Central memory CD8-positive, alpha-beta T cell (primary cell): ENCODE data around the gene UBE2U.
"Not testable (repeated sequence)": the region's sequence is repeated elsewhere in the genome, so short reads cannot be mapped to it uniquely, and the experiment has no call there.

ENCODE experiments used
- ATAC-seq: fragments of 150-1000 bp; cut with Tn5 transposase; replicated peaks from 2 replicates; pipeline ENCODE4 v1.10.0; 2022; ENCODE audit warnings: mild to moderate bottlenecking, moderate FRiP score, moderate number of reproducible peaks; ENCODE audit not compliant: poor library complexity, severe bottlenecking; ENCODE audit errors: extremely low read depth
- DNase-seq, 2 donors: peaks; one replicate each; pipeline ENCODE4 v3.0.0; 2021; ENCODE audit warnings: low spot score in 2 of 2
- H3K27ac Mint-ChIP-seq: one replicate; pipeline ENCODE4 v1.8.0; 2022; ENCODE audit warnings: low read depth, mild to moderate bottlenecking, moderate library complexity, mixed read lengths
- H3K27me3 Mint-ChIP-seq: one replicate; pipeline ENCODE4 v1.8.0; 2022; ENCODE audit warnings: mixed read lengths
- H3K36me3 Mint-ChIP-seq: one replicate; pipeline ENCODE4 v1.8.0; 2022; ENCODE audit warnings: mild to moderate bottlenecking, moderate library complexity, mixed read lengths; ENCODE audit not compliant: insufficient read depth
- H3K4me1 Mint-ChIP-seq: one replicate; pipeline ENCODE4 v1.8.0; 2022; ENCODE audit warnings: mixed read lengths
- H3K4me3 Mint-ChIP-seq: one replicate; pipeline ENCODE4 v1.8.0; 2022; ENCODE audit warnings: mild to moderate bottlenecking, moderate library complexity, mixed read lengths
- H3K9me3 Mint-ChIP-seq: one replicate; pipeline ENCODE4 v1.8.0; 2022; ENCODE audit warnings: mixed read lengths

UBE2U gene

GRCh38 chr1:64196074-64196870, 7.2 kb upstream of the UBE2U start:
- DNase-seq (no peak), ATAC-seq (no peak)
- H3K4me1 Mint-ChIP-seq, result no peaks in the 10 kb centered on the region
- peaks cover 2% of the 10 kb centered on the region for H3K36me3 Mint-ChIP-seq
- H3K27me3 Mint-ChIP-seq, result no peaks in the 10 kb centered on the region
- no peak overlapping the region for H3K4me3 Mint-ChIP-seq
- H3K9me3 Mint-ChIP-seq, result no peaks in the 10 kb centered on the region
- H3K27ac Mint-ChIP-seq, result no peak overlapping the region

- DNase-seq, result no peak
- Mint-ChIP-seq H3K27ac (no peak overlapping the region), H3K27me3 (peaks cover 2% of the 10 kb centered on the region), H3K4me3 (no peak overlapping the region), H3K9me3 (no peaks in the 10 kb centered on the region), H3K4me1 (no peaks in the 10 kb centered on the region), H3K36me3 (peaks cover 2% of the 10 kb centered on the region)
- ATAC-seq, result no peak
Observed at GRCh38 chr1:64197076-64197475, 6.3 kb upstream of the UBE2U start.

DNA sequence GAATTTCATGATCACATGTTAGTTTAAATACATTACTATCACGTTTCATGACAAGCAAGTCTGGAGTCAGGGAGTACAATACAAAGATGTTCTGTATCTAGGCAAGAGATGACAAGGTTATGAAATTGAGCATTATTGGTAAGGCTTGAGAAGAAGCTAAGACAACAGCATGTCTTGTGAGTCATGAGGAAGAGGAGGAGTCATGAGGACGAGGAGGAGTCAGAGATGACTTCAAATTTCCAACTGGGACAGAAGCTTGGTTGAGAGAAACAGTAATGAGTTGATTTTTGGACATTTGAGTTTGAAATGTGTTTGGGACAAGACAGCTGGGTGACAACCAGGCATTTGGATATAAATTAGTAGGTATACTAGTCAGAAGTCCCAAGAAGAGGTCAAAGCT, 4.3 kb upstream of the UBE2U start:
- Mint-ChIP-seq H3K27ac (no peak overlapping the region), H3K4me1 (no peaks in the 10 kb centered on the region), H3K36me3 (peaks cover 2% of the 10 kb centered on the region), H3K9me3 (no peaks in the 10 kb centered on the region), H3K27me3 (peaks cover 16% of the 10 kb centered on the region), H3K4me3 (no peak overlapping the region)
- DNase-seq (no peak), ATAC-seq (no peak)

DNA sequence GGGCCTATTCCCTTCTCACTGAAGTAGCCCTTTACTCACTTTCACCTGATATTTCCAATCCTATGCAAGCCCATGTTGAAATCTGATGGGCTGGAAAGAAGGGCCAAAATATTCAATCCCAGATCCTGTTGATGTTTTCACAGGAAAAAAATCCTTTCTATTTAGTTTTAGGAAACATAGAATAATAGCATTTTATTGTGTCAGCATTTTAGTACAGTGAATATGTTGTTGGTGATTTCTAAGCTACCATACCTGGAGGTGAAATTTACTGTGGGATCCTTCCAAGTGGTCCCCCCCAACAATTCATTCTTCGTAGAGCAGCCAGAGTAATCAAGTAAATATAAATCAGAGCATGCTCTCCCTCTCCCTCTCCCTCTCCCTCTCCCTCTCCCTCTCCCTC, 3.4 kb upstream of the UBE2U start:
- H3K9me3 Mint-ChIP-seq, result no peaks in the 10 kb centered on the region
- no peak overlapping the region for H3K4me3 Mint-ChIP-seq
- ATAC-seq, result no peak
- H3K36me3 Mint-ChIP-seq, result peaks cover 2% of the 10 kb centered on the region
- no peaks in the 10 kb centered on the region for H3K4me1 Mint-ChIP-seq
- no peak for DNase-seq
- H3K27me3 Mint-ChIP-seq, result peaks cover 16% of the 10 kb centered on the region
- H3K27ac Mint-ChIP-seq, result no peak overlapping the region

DNA sequence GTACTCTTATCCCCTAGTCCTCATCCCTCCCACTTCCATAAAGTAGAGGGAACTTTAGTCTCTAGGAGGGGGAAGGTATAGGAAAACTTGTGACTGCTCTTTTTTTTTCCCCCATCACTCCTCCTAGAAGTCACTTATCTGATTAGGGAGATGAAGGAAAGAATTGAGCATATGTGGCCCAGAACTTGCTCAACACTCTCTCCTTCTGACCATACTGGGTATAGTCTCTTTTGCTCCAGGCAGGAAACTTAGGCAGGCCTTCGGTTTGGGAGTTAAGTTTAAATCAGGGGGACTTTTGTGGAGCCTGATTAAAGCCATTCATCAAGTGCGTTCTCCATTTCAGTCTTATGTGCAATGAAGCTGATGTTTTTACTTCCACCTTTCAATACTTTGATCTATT, 5.8 kb downstream of the UBE2U start:
- Mint-ChIP-seq H3K4me3 (no peak overlapping the region), H3K36me3 (no peaks in the 10 kb centered on the region), H3K27ac (no peak overlapping the region), H3K27me3 (peaks cover 21% of the 10 kb centered on the region), H3K4me1 (no peaks in the 10 kb centered on the region), H3K9me3 (no peaks in the 10 kb centered on the region)
- DNase-seq (no peak), ATAC-seq (no peak)

GRCh38 chr1:64212031-64212430, 8.6 kb downstream of the UBE2U start:
- Mint-ChIP-seq H3K4me3 (no peak overlapping the region), H3K4me1 (no peaks in the 10 kb centered on the region), H3K27ac (no peak overlapping the region), H3K36me3 (no peaks in the 10 kb centered on the region), H3K27me3 (peaks cover 10% of the 10 kb centered on the region), H3K9me3 (no peaks in the 10 kb centered on the region)
- no peak for DNase-seq
- no peak for ATAC-seq

GRCh38 chr1:64215576-64215975, 12.2 kb downstream of the UBE2U start:
- Mint-ChIP-seq H3K9me3 (no peaks in the 10 kb centered on the region), H3K4me1 (no peaks in the 10 kb centered on the region), H3K27me3 (peaks cover 34% of the 10 kb centered on the region), H3K36me3 (no peaks in the 10 kb centered on the region), H3K4me3 (no peak overlapping the region), H3K27ac (no peak overlapping the region)
- DNase-seq (no peak), ATAC-seq (no peak)

- ATAC-seq, result no peak
- no peaks in the 10 kb centered on the region for H3K9me3 Mint-ChIP-seq
Observed at GRCh38 chr1:64220241-64220640, 16.8 kb downstream of the UBE2U start.

GRCh38 chr1:64223329-64224151, 20.1 kb downstream of the UBE2U start:
- H3K27ac Mint-ChIP-seq, result no peak overlapping the region
- no peak for ATAC-seq
- no peaks in the 10 kb centered on the region for H3K9me3 Mint-ChIP-seq
- no peak for DNase-seq
- H3K4me1 Mint-ChIP-seq, result no peaks in the 10 kb centered on the region
- H3K36me3 Mint-ChIP-seq, result no peaks in the 10 kb centered on the region
- peaks cover 33% of the 10 kb centered on the region for H3K27me3 Mint-ChIP-seq
- H3K4me3 Mint-ChIP-seq, result no peak overlapping the region

More at GRCh38 chr1:64220241-64220640, 16.8 kb downstream of the UBE2U start:
- Mint-ChIP-seq H3K27ac (no peak overlapping the region), H3K4me3 (no peak overlapping the region), H3K4me1 (no peaks in the 10 kb centered on the region), H3K27me3 (peaks cover 30% of the 10 kb centered on the region), H3K36me3 (no peaks in the 10 kb centered on the region)
- DNase-seq, result no peak

DNA sequence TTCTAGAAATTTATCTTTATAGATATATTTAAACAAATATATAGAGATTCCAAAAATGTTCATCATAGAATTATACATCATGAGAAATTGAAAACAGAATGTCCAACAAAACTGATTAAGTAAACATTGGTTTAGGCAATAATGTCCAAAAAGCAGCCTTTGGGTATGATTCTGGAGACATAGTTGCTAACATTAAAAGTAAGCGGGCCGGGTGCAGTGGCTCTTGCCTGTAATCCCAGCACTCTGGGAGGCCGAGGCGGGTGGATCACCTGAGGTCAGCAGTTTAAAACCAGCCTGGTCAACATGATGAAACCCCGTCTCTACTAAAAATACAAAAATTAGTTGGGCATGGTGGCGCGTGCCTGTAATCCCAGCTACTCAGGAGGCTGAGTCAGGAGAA, 20.8 kb downstream of the UBE2U start:
- H3K27ac Mint-ChIP-seq, H3K4me3 Mint-ChIP-seq, H3K4me1 Mint-ChIP-seq, H3K9me3 Mint-ChIP-seq, H3K36me3 Mint-ChIP-seq, ATAC-seq, DNase-seq: not testable (repeated sequence)
- peaks cover 26% of the 10 kb centered on the region for H3K27me3 Mint-ChIP-seq

- Mint-ChIP-seq H3K4me3 (no peak overlapping the region), H3K36me3 (no peaks in the 10 kb centered on the region), H3K27ac (no peak overlapping the region)
Observed at GRCh38 chr1:64228167-64228957, 24.9 kb downstream of the UBE2U start.

GRCh38 chr1:64229307-64229706, 25.9 kb downstream of the UBE2U start:
- Mint-ChIP-seq H3K4me3 (no peak overlapping the region), H3K27me3 (peaks cover 26% of the 10 kb centered on the region), H3K36me3 (no peaks in the 10 kb centered on the region), H3K27ac (no peak overlapping the region), H3K4me1 (no peaks in the 10 kb centered on the region), H3K9me3 (no peaks in the 10 kb centered on the region)
- DNase-seq (no peak), ATAC-seq (no peak)

More at GRCh38 chr1:64228167-64228957, 24.9 kb downstream of the UBE2U start:
- ATAC-seq (no peak), DNase-seq (no peak)
- Mint-ChIP-seq H3K4me1 (no peaks in the 10 kb centered on the region), H3K27me3 (peaks cover 26% of the 10 kb centered on the region), H3K9me3 (no peaks in the 10 kb centered on the region)
